Measurements from ENCODE around the gene PRXL2B. TPM values are rescaled to one million over a fixed set of nuclear protein-coding genes. Genes with fewer than 3 reads are reported as not detected.
"Not testable (repeated sequence)": the region's sequence is repeated elsewhere in the genome, so short reads cannot be mapped to it uniquely, and the experiment has no call there.

PRXL2B gene
- total RNA-seq, 1 donor = 15.1 TPM

GRCh38 chr1:2574350-2574749, 12.2 kb upstream of the PRXL2B start:
- no peak overlapping the region for H3K4me3 ChIP-seq (ENCODE audit: low read depth, low read length)
- TF ChIP-seq, protein P1, sequence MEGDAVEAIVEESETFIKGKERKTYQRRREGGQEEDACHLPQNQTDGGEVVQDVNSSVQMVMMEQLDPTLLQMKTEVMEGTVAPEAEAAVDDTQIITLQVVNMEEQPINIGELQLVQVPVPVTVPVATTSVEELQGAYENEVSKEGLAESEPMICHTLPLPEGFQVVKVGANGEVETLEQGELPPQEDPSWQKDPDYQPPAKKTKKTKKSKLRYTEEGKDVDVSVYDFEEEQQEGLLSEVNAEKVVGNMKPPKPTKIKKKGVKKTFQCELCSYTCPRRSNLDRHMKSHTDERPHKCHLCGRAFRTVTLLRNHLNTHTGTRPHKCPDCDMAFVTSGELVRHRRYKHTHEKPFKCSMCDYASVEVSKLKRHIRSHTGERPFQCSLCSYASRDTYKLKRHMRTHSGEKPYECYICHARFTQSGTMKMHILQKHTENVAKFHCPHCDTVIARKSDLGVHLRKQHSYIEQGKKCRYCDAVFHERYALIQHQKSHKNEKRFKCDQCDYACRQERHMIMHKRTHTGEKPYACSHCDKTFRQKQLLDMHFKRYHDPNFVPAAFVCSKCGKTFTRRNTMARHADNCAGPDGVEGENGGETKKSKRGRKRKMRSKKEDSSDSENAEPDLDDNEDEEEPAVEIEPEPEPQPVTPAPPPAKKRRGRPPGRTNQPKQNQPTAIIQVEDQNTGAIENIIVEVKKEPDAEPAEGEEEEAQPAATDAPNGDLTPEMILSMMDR (IDR thresholded peaks at IDR 0.05; ENCODE audit: insufficient read depth, low read depth, low read length) = no peak
- DNase-seq (ENCODE audit: low read depth) = no peak

DNA sequence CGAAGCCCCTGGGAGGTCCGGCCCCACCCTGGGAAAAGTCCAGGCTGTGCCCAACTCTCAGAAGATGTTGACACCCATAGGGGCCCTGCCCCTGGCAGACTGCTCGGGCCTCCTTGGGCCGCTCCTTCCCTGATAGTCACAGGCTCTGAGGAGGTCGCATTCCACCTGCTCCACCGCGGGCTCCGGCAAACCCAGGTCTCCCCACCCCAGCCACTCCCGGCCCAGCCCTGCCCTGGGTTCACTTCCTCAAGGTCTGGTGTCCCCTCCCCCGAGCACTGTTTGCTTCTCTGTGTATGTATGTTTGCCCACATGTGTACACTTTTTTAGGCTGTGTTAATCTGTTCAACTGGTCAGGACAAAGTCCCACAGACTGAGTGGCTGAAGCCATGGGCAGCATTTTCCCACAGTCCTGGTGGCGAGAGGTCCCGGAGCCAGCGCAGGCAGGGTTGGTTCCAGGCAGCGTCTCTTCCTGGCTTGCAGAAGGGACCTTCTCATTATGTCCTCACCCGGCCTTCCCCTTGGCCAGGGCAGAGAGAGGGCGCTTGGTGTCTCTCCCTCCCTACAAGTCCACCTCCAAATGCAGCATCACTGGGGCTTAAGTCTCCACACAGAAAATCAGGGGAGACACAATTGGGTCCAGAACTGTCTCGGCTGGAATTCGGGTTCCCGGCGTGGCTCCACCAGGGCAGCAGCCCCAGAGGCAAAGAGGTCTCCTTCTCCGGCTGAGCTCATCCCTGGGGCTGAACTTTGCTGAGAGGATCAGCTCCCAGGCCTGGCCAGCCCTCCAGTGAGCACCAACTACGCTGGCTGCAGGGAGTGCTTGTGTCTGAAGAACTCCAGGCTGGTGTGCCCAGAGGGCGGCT, 10.5 kb upstream of the PRXL2B start:
- no peak for DNase-seq (ENCODE audit: low read depth)
- TF ChIP-seq, protein P1 (IDR thresholded peaks at IDR 0.05; ENCODE audit: insufficient read depth, low read depth, low read length) = no peak
- H3K4me3 ChIP-seq (ENCODE audit: low read depth, low read length) = no peak overlapping the region

- not testable (repeated sequence) for H3K4me3 ChIP-seq (ENCODE audit: low read depth, low read length); DNase-seq (ENCODE audit: low read depth)
Measured at GRCh38 chr1:2577565-2578075, 9.0 kb upstream of the PRXL2B start.

DNA sequence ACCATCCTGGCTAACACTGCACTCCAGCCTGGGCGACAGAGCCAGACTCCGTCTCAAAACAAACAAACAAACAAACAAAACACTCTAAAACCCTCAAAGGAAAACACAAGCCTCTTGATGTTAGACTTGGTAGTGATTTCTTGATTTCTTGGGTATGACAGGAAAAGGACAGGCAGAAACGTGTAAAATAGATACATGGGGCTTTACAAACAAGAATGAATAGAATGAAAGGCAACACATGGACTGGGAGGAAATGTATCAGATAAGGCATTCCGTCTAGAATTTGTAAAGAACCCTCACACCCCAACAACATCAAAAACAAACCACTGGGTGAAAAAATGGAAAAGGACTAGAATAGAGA, 7.8 kb upstream of the PRXL2B start:
- no peak overlapping the region for H3K4me3 ChIP-seq (ENCODE audit: low read depth, low read length)
- DNase-seq (ENCODE audit: low read depth) = no peak
- TF ChIP-seq, protein P1 (IDR thresholded peaks at IDR 0.05; ENCODE audit: insufficient read depth, low read depth, low read length) = no peak

GRCh38 chr1:2580691-2581090, 5.9 kb upstream of the PRXL2B start:
- no peak for DNase-seq (ENCODE audit: low read depth)
- H3K4me3 ChIP-seq (ENCODE audit: low read depth, low read length) = no peak overlapping the region
- TF ChIP-seq, protein P1 (IDR thresholded peaks at IDR 0.05; ENCODE audit: insufficient read depth, low read depth, low read length) = no peak

GRCh38 chr1:2582391-2582790, 4.2 kb upstream of the PRXL2B start:
- TF ChIP-seq, protein P1 (IDR thresholded peaks at IDR 0.05; ENCODE audit: insufficient read depth, low read depth, low read length) = no peak
- DNase-seq (ENCODE audit: low read depth) = peak; percentile 61
- H3K4me3 ChIP-seq (ENCODE audit: low read depth, low read length) = no peak overlapping the region

DNA sequence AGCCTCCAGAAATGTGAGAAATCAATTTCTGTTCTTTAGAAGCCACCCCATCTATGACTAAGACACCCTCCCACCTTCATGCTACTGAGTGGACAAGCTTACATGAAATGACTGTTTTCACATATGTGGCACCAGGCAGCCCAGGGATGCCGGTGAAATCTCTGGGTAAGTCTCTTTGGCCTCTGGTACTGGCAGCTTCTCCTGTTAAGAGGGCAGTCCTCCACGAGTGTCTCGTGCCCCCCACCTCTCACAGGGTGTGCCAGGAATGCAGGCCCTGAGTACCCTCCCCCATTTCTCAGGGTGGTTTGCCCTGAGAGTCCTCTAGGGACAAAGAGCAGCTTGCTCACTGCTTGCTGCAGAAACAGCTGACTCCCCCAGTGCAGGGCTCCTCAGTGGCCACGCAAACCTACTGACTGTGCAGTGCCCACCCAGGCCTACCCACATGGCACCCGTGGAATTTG, 3.2 kb upstream of the PRXL2B start:
- TF ChIP-seq, protein P1 (IDR thresholded peaks at IDR 0.05; ENCODE audit: insufficient read depth, low read depth, low read length) = no peak
- no peak overlapping the region for H3K4me3 ChIP-seq (ENCODE audit: low read depth, low read length)
- DNase-seq (ENCODE audit: low read depth) = no peak

Data from fibroblast of villous mesenchyme (primary cell).